Testis (tissue), 5 donors: Measurements from ENCODE around the gene ERG28. TPM values are rescaled to one million over a fixed set of nuclear protein-coding genes. Genes with fewer than 3 reads are reported as not detected.

Source experiments
- DNase-seq: peaks from one replicate; pipeline ENCODE4 v3.0.0-alpha.2; 2019
- H3K27ac ChIP-seq, 2 donors: fragments of 200-600 bp; sonication (generic); one replicate each; pipeline ENCODE4 v1.5.1; 2019
- H3K27me3 ChIP-seq: fragments of 200-600 bp; sonication (generic); one replicate; pipeline ENCODE4 v1.5.1; 2019
- H3K36me3 ChIP-seq: fragments of 200-600 bp; sonication (generic); one replicate; pipeline ENCODE4 v1.5.1; 2017; ENCODE audit warnings: low read depth; ENCODE audit errors: missing control alignments
- H3K4me1 ChIP-seq: fragments of 200-600 bp; sonication (generic); one replicate; pipeline ENCODE4 v1.5.1; 2019
- H3K4me3 ChIP-seq, 2 donors: fragments of 200-600 bp; sonication (generic); one replicate each; pipeline ENCODE4 v1.5.1; 2017 to 2019
- H3K9me3 ChIP-seq: fragments of 200-600 bp; sonication (generic); one replicate; pipeline ENCODE4 v1.5.1; 2017
- CTCF ChIP-seq, 3 experiments: fragments of 450-650 bp in 2 of 3; fragments of 200-600 bp in 1 of 3; sonication (generic) in 1 of 3; IDR thresholded peaks; one replicate each; pipeline ENCODE4 v1.5.1; 2016 to 2019; ENCODE audit warnings: antibody characterized with exemption in 3 of 3, mild to moderate bottlenecking in 2 of 3, moderate library complexity in 1 of 3
- POLR2A ChIP-seq: fragments of 450-650 bp; IDR thresholded peaks from one replicate; pipeline ENCODE4 v1.6.1; 2017; ENCODE audit warnings: antibody characterized with exemption, mild to moderate bottlenecking, moderate library complexity
- WGBS, 2 donors: methylation state at CpG; one replicate each; pipeline ENCODE4 v1.1.5; 2018; 5-methylcytosine and 5-hydroxymethylcytosine counted together
- intact Hi-C: fragments of 100-400 bp; cut with DNase I; formaldehyde crosslinking; loops from one replicate; pipeline ENCODE4 v1.15.1; 2023; ENCODE audit warnings: low total_unique reads
- long read RNA-seq, 2 donors: transcript quantifications; one replicate each; lab custom pipeline, GENCODE V29; 2026
- polyA plus RNA-seq: library from polyadenylated mRNA; stranded (reverse); fragments of 350-450 nt; fragmentation: Illumina TruSeq; extraction: RNeasy Lipid Tissue Mini Kit (QIAGEN cat#74804); gene quantifications from one replicate; pipeline ENCODE4 v1.2.3, GENCODE V29; 2014; ENCODE audit warnings: low read depth, low replicate concordance; ENCODE audit not compliant: insufficient read depth
- total RNA-seq, 2 donors: library from RNA; depleted of rRNA; stranded (reverse); fragments of >200 nt; gene quantifications; one replicate each; pipeline ENCODE4 v1.2.3, GENCODE V29; 2016

Gene ERG28
- total RNA-seq = 10 to 100 TPM; 60.0 to 64.4 TPM
- 103 TPM for polyA plus RNA-seq
- long read RNA-seq, donor 1, transcript ERG28-201 (5 exons, 2,633 nt) = major isoform, 275 of 488 reads
- long read RNA-seq, donor 1, partial matches to known transcripts = 144 of 488 reads
- long read RNA-seq, donor 1, other reads (novel, unspliced or antisense) = 69 of 488 reads
- long read RNA-seq, donor 2, transcript ERG28-201 (5 exons, 2,633 nt) = major isoform, 193 of 366 reads
- long read RNA-seq, donor 2, partial matches to known transcripts = 142 of 366 reads
- long read RNA-seq, donor 2, other reads (novel, unspliced or antisense) = 31 of 366 reads

- H3K9me3 ChIP-seq = no peaks in the 10 kb centered on the region
- H3K4me3 ChIP-seq = peak within 1 kb of the TSS; percentile 79 to 85
- H3K27me3 ChIP-seq = no peaks in the 10 kb centered on the region
- no peaks in the 10 kb centered on the region for H3K36me3 ChIP-seq
- H3K27ac ChIP-seq = peak within 1 kb of the TSS; percentile 82 to 83
- WGBS, 2 donors = 0% methylated on average over 26 to 58 of the region's 60 CpGs
- peaks cover 18% of the 10 kb centered on the region for H3K4me1 ChIP-seq
- DNase-seq = peak; percentile 98
- intact Hi-C loops = no loop called here
- TF ChIP-seq POLR2A (peak; percentile 82), CTCF (IDR thresholded peaks at IDR 0.05) (peak in 1 of 3 experiments; percentile 2)
Observed at GRCh38 chr14:75660630-75661498, at the start of gene ERG28, which contains the start of gene TTLL5. Gene ERG28, minus strand, starts transcription at chr14:75660876. Its CDS starts 3,374 bp downstream, at chr14:75657502. Gene TTLL5, plus strand, starts transcription at chr14:75661246. Its CDS starts 1,904 bp downstream, at chr14:75663150.

DNA sequence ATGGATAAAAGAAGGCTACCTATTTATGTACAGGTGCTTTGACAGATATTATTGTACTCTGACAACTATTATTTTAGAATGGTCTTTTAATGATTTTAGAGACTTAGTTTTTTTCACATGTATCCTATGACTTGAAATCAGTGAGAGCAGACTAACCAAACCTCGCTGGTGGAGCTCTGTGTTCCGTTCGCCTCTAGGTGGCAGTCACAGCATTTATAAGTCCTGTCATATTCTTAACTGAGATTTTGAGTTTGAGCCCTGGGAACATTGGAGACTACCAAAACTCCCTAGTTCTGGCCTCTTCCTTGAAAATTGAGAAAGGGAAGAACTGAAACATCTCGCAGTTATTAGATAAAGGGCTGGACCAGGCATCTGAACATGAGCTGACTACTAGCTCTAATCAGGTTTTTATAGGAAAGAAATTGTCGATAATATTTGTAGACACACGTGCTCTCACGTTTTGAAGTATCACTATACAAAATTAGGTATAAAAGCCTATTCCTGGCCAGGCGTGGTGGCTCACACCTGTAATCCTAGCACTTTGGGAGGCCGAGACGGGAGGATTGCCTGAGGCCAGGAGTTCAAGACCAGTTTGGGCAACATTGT is 48.6 kb upstream of the ERG28 start:
- H3K4me1 ChIP-seq = peaks cover 11% of the 10 kb centered on the region
- TF ChIP-seq POLR2A = no peak
- peak; percentile 76 to 80 (median 79) for TF ChIP-seq CTCF (IDR thresholded peaks at IDR 0.05)
- no peaks in the 10 kb centered on the region for H3K9me3 ChIP-seq
- no peak overlapping the region for H3K4me3 ChIP-seq
- no peaks in the 10 kb centered on the region for H3K36me3 ChIP-seq
- peak; percentile 94 for DNase-seq
- WGBS, 2 donors = 59 to 61% methylated on average over 10 of the region's 10 CpGs
- intact Hi-C loops = no loop called here
- H3K27ac ChIP-seq = no peak overlapping the region
- no peaks in the 10 kb centered on the region for H3K27me3 ChIP-seq

DNA sequence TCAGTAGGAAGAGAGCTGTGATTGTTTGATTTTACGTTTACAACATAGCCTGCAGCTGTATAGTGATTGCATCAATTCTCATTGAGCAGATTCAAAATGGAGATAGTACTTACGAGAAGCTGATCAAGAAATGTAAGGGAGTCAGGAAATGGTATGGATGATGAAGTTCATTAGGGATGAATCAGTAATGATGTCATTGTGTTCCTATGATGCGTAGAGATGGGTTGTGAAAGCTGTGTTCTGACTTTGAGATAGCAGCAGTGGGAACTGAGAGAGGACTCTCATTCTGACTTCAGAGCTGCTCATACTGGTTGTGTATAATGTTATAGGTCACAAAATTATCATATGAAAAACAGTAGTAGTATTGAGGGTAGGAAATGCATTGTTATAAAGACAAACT is 44.3 kb upstream of the ERG28 start:
- H3K27me3 ChIP-seq = no peaks in the 10 kb centered on the region
- 85 to 94% methylated on average over 3 of the region's 3 CpGs for WGBS, 2 donors
- H3K4me1 ChIP-seq = no peaks in the 10 kb centered on the region
- DNase-seq = no peak
- no peaks in the 10 kb centered on the region for H3K9me3 ChIP-seq
- TF ChIP-seq CTCF (IDR thresholded peaks at IDR 0.05) (no peak), POLR2A (no peak)
- no peak overlapping the region for H3K4me3 ChIP-seq
- no peak overlapping the region for H3K27ac ChIP-seq
- intact Hi-C loops = no loop called here
- no peaks in the 10 kb centered on the region for H3K36me3 ChIP-seq

DNA sequence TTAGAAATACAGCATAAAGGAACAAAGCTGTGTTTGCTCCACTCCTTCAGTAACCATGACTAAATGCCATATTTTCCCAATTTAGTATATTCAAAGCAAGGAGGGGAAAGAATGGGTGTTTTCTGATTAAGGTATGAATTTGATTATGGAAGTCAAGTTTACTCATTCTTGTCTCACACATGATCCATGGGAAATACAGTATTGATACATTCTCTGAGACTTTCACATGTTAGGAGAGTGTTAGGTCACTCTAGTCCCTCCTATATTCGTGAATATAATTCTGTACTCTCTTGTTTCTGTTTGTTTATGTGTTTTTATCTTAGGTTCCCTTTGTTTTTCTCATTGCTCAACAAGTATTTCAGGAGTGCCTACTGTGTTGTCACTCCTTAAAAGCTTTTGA is 42.8 kb upstream of the ERG28 start:
- intact Hi-C loops = no loop called here
- H3K4me3 ChIP-seq = no peak overlapping the region
- H3K4me1 ChIP-seq = no peaks in the 10 kb centered on the region
- DNase-seq = no peak
- H3K27me3 ChIP-seq = no peaks in the 10 kb centered on the region
- TF ChIP-seq POLR2A (no peak), CTCF (IDR thresholded peaks at IDR 0.05) (no peak)
- WGBS, 2 donors = 81 to 95% methylated on average over 1 of the region's 1 CpG
- peaks cover 3% of the 10 kb centered on the region for H3K36me3 ChIP-seq
- H3K27ac ChIP-seq = no peak overlapping the region
- no peaks in the 10 kb centered on the region for H3K9me3 ChIP-seq
